ENCODE results near the gene TCF7L1. TPM values are rescaled to one million over a fixed set of nuclear protein-coding genes. Genes with fewer than 3 reads are reported as not detected.

Gene TCF7L1
- total RNA-seq, 1 experiment from 2014 or later, result 30.4 TPM

DNA sequence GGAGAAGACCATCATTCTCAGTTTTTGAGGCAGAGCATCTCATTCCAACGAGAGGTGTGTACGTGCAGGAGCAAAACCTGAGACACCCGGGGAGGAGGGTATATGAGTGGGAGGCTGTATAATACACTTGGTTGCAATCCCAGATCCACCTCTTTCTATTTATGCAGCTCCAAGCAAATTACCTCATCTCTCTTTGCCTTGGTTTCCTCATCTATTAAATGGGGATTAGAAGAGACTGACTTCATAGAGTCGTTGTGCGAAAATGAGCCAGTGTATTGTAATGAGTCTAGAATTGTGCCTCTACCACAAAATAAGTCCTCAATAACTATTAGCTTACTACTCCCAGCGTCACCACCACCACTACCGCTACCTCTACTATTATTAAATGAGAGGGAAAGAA lies 154.5 kb downstream of the TCF7L1 start:
- H3K27ac ChIP-seq (ENCODE audit: low read length), result no peak overlapping the region
- no TSS peak for BruUV-seq (replicated peaks)
- ATAC-seq (no peak), DNase-seq (ENCODE audit: low read depth, low spot score) (no peak)
- H3K9me3 ChIP-seq (ENCODE audit: control insufficient read depth, insufficient read depth, low read depth, low read length), result no peaks in the 10 kb centered on the region
- ChIA-PET CTCF (no interaction called here), POLR2A (interaction anchor here (0.7 kb wide), 1 partner anchor 150 kb away, joined by 3 read pairs; no protein-coding TSS in a partner anchor)
- in situ Hi-C loops (cut with HindIII; ENCODE audit: low pct_unique_long_range_greater_than_20kb, low sequenced_read_pairs) (no loop called here), intact Hi-C loops (cut with micrococcal nuclease; ENCODE audit: unreplicated experiment) (loop anchor here (5.0 kb wide), 1 partner anchor 155 kb away; the partner anchor contains the start of gene TCF7L1)
- 0 out of 2 replicates have a peak, but pooled peaks cover 2% of the 10 kb centered on the region for H3K36me3 ChIP-seq (ENCODE audit: control insufficient read depth, insufficient read depth, low read length)
- TF ChIP-seq POLR2AphosphoS5 (IDR thresholded peaks at IDR 0.05; ENCODE audit: low read depth, low read length) (no peak), TCF7L2 (IDR thresholded peaks at IDR 0.05; ENCODE audit: low read depth, low read length) (no peak), SIN3A (IDR thresholded peaks at IDR 0.05; ENCODE audit: borderline replicate concordance, insufficient read depth, low read depth, low read length) (no peak)
- TF ChIP-seq, protein P1, sequence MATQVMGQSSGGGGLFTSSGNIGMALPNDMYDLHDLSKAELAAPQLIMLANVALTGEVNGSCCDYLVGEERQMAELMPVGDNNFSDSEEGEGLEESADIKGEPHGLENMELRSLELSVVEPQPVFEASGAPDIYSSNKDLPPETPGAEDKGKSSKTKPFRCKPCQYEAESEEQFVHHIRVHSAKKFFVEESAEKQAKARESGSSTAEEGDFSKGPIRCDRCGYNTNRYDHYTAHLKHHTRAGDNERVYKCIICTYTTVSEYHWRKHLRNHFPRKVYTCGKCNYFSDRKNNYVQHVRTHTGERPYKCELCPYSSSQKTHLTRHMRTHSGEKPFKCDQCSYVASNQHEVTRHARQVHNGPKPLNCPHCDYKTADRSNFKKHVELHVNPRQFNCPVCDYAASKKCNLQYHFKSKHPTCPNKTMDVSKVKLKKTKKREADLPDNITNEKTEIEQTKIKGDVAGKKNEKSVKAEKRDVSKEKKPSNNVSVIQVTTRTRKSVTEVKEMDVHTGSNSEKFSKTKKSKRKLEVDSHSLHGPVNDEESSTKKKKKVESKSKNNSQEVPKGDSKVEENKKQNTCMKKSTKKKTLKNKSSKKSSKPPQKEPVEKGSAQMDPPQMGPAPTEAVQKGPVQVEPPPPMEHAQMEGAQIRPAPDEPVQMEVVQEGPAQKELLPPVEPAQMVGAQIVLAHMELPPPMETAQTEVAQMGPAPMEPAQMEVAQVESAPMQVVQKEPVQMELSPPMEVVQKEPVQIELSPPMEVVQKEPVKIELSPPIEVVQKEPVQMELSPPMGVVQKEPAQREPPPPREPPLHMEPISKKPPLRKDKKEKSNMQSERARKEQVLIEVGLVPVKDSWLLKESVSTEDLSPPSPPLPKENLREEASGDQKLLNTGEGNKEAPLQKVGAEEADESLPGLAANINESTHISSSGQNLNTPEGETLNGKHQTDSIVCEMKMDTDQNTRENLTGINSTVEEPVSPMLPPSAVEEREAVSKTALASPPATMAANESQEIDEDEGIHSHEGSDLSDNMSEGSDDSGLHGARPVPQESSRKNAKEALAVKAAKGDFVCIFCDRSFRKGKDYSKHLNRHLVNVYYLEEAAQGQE (IDR thresholded peaks at IDR 0.05; ENCODE audit: insufficient read depth in 1 of 2, low read depth in 2 of 2, low read length in 1 of 2), result no peak
- TF ChIP-seq, protein P2, sequence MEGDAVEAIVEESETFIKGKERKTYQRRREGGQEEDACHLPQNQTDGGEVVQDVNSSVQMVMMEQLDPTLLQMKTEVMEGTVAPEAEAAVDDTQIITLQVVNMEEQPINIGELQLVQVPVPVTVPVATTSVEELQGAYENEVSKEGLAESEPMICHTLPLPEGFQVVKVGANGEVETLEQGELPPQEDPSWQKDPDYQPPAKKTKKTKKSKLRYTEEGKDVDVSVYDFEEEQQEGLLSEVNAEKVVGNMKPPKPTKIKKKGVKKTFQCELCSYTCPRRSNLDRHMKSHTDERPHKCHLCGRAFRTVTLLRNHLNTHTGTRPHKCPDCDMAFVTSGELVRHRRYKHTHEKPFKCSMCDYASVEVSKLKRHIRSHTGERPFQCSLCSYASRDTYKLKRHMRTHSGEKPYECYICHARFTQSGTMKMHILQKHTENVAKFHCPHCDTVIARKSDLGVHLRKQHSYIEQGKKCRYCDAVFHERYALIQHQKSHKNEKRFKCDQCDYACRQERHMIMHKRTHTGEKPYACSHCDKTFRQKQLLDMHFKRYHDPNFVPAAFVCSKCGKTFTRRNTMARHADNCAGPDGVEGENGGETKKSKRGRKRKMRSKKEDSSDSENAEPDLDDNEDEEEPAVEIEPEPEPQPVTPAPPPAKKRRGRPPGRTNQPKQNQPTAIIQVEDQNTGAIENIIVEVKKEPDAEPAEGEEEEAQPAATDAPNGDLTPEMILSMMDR (IDR thresholded peaks at IDR 0.05), result no peak
- no peaks in the 10 kb centered on the region for H3K27me3 ChIP-seq (ENCODE audit: control insufficient read depth, insufficient read depth, low read length)
- H3K4me1 ChIP-seq (ENCODE audit: control insufficient read depth, insufficient read depth, low read length), result peaks cover 10% of the 10 kb centered on the region; the same call in 1 of the 2 replicates
- H3K4me3 ChIP-seq (ENCODE audit: low read depth in 2 of 2, low read length in 2 of 2), result no peak overlapping the region

DNA sequence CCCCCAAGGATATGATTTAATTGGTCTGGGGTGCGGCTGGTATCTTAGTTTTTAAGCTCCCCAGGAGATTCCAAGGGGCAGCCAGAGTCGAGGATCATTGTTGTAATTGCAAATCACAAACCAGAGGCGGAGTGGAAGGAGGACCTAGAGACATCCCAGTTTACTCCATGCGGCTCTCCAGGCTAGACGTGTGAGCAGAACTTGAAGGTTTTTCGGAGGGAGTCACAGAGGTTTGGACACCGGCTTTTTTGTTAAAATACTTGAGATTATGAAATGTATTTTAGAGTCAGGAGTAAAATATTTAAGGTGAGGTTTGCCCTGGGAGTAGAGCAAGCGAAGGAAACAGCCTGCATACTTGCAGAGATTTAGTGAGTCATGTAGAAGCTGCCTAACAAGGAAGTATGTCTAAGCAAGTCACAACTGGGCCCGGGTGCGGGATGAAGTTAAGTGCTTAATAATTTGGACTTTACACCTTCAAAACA lies 155.1 kb downstream of the TCF7L1 start:
- in situ Hi-C loops (cut with HindIII; ENCODE audit: low pct_unique_long_range_greater_than_20kb, low sequenced_read_pairs), result no loop called here
- peaks cover 10% of the 10 kb centered on the region; the same call in 1 of the 2 replicates for H3K4me1 ChIP-seq (ENCODE audit: control insufficient read depth, insufficient read depth, low read length)
- no peak overlapping the region for H3K4me3 ChIP-seq (ENCODE audit: low read depth in 2 of 2, low read length in 2 of 2)
- intact Hi-C loops (cut with micrococcal nuclease; ENCODE audit: unreplicated experiment), result loop anchor here (5.0 kb wide), 1 partner anchor 156 kb away; the partner anchor contains the start of gene TCF7L1
- 0 out of 2 replicates have a peak, but pooled peaks cover 2% of the 10 kb centered on the region for H3K36me3 ChIP-seq (ENCODE audit: control insufficient read depth, insufficient read depth, low read length)
- H3K9me3 ChIP-seq (ENCODE audit: control insufficient read depth, insufficient read depth, low read depth, low read length), result no peaks in the 10 kb centered on the region
- no peaks in the 10 kb centered on the region for H3K27me3 ChIP-seq (ENCODE audit: control insufficient read depth, insufficient read depth, low read length)
- no peak for ATAC-seq
- POLR2A ChIA-PET, result interaction anchor here (0.7 kb wide), 1 partner anchor 150 kb away, joined by 3 read pairs; no protein-coding TSS in a partner anchor
- TF ChIP-seq TCF7L2 (IDR thresholded peaks at IDR 0.05; ENCODE audit: low read depth, low read length), result no peak
- TF ChIP-seq, protein P2 (IDR thresholded peaks at IDR 0.05), result no peak
- TF ChIP-seq POLR2AphosphoS5 (IDR thresholded peaks at IDR 0.05; ENCODE audit: low read depth, low read length), result no peak
- TF ChIP-seq, protein P1 (IDR thresholded peaks at IDR 0.05; ENCODE audit: insufficient read depth in 1 of 2, low read depth in 2 of 2, low read length in 1 of 2), result no peak
- TF ChIP-seq SIN3A (IDR thresholded peaks at IDR 0.05; ENCODE audit: borderline replicate concordance, insufficient read depth, low read depth, low read length), result no peak
- CTCF ChIA-PET, result no interaction called here
- DNase-seq (ENCODE audit: low read depth, low spot score), result no peak
- BruUV-seq (replicated peaks), result no TSS peak
- H3K27ac ChIP-seq (ENCODE audit: low read length), result no peak overlapping the region

Measured in Panc1 (cell line).